ENCODE data around the gene USP43.
A peak's percentile ranks its signal among the peaks of the same experiment; 100 is the strongest.
"Not testable (repeated sequence)": the region's sequence is repeated elsewhere in the genome, so short reads cannot be mapped to it uniquely, and the experiment has no call there.

USP43 gene

GRCh38 chr17:9644910-9645751, at the start of gene USP43:
TSS of gene USP43 (plus strand) at chr17:9645517. CDS start at chr17:9645633, 116 bp downstream.
- peak; percentile 73 for DNase-seq

GRCh38 chr17:9597638-9598037, 47.7 kb upstream of the USP43 start:
- DNase-seq = not testable (repeated sequence)

- DNase-seq = no peak
Measured at GRCh38 chr17:9598661-9599060, 46.7 kb upstream of the USP43 start.

GRCh38 chr17:9604583-9604982, 40.7 kb upstream of the USP43 start:
- DNase-seq = not testable (repeated sequence)

- no peak for DNase-seq
Measured at GRCh38 chr17:9606453-9606852, 38.9 kb upstream of the USP43 start.

- DNase-seq = not testable (repeated sequence)
Measured at GRCh38 chr17:9607058-9607457, 38.3 kb upstream of the USP43 start.

- DNase-seq = no peak
Measured at GRCh38 chr17:9611557-9611956, 33.8 kb upstream of the USP43 start.

GRCh38 chr17:9612006-9612405, 33.3 kb upstream of the USP43 start:
- DNase-seq = no peak

- no peak for DNase-seq
Measured at GRCh38 chr17:9615486-9615885, 29.8 kb upstream of the USP43 start.

GRCh38 chr17:9622961-9623360, 22.4 kb upstream of the USP43 start:
- DNase-seq = no peak

GRCh38 chr17:9628509-9628908, 16.8 kb upstream of the USP43 start:
- DNase-seq = no peak

- no peak for DNase-seq
Measured at GRCh38 chr17:9632741-9633140, 12.6 kb upstream of the USP43 start.

GRCh38 chr17:9635340-9635739, 10.0 kb upstream of the USP43 start:
- no peak for DNase-seq

GRCh38 chr17:9636501-9636900, 8.8 kb upstream of the USP43 start:
- no peak for DNase-seq

- DNase-seq = not testable (repeated sequence)
Measured at GRCh38 chr17:9640388-9640787, 4.9 kb upstream of the USP43 start.

GRCh38 chr17:9643611-9644010, 1.7 kb upstream of the USP43 start:
- no peak for DNase-seq

- peak; percentile 63 for DNase-seq
Measured at GRCh38 chr17:9645851-9646545, 681 bp downstream of the USP43 start.

GRCh38 chr17:9646546-9646885, 1.2 kb downstream of the USP43 start:
- DNase-seq = no peak

- DNase-seq = peak; percentile 26
Measured at GRCh38 chr17:9647014-9647413, 1.7 kb downstream of the USP43 start.

- DNase-seq = no peak
Measured at GRCh38 chr17:9648521-9649110, 3.3 kb downstream of the USP43 start.

- DNase-seq = no peak
Measured at GRCh38 chr17:9658593-9659211, 13.4 kb downstream of the USP43 start.

GRCh38 chr17:9661027-9661426, 15.7 kb downstream of the USP43 start:
- no peak for DNase-seq

GRCh38 chr17:9663511-9663910, 18.2 kb downstream of the USP43 start:
- not testable (repeated sequence) for DNase-seq
